MM.1S (cell line): Measurements from ENCODE around the gene KIRREL2.

Experiments
- DNase-seq: peaks from one replicate; pipeline ENCODE4 v3.0.0-alpha.2; 2015
- H2AFZ ChIP-seq: fragments of 300-600 bp; sonication (generic); 2 replicates; pipeline ENCODE4 v1.6.0; 2016; ENCODE audit warnings: antibody characterized with exemption, low read length
- H3F3A ChIP-seq: fragments of 300-600 bp; sonication (generic); 2 replicates; pipeline ENCODE4 v1.6.1; 2016; ENCODE audit warnings: mild to moderate bottlenecking, antibody characterized with exemption, low read length, moderate library complexity, mixed read lengths; ENCODE audit not compliant: insufficient read depth
- H3K27ac ChIP-seq: fragments of 300-600 bp; sonication (generic); 2 replicates; pipeline ENCODE4 v1.5.1; 2016; ENCODE audit warnings: mild to moderate bottlenecking, low read length
- H3K27me3 ChIP-seq: fragments of 300-600 bp; sonication (generic); replicated peaks from 2 replicates; pipeline ENCODE4 v1.6.0; 2016; ENCODE audit warnings: low read length; ENCODE audit not compliant: insufficient read depth
- H3K36me3 ChIP-seq: fragments of 300-600 bp; sonication (generic); replicated peaks from 2 replicates; pipeline ENCODE4 v1.6.1; 2016; ENCODE audit warnings: mild to moderate bottlenecking, low read length, mixed read lengths; ENCODE audit not compliant: insufficient read depth
- H3K4me1 ChIP-seq: fragments of 300-600 bp; sonication (generic); 2 replicates; pipeline ENCODE4 v1.6.1; 2016; ENCODE audit warnings: low read length, mixed read lengths
- H3K4me2 ChIP-seq: fragments of 300-600 bp; sonication (generic); 2 replicates; pipeline ENCODE4 v1.6.0; 2016; ENCODE audit warnings: low read depth, low read length
- H3K4me3 ChIP-seq: fragments of 300-600 bp; sonication (generic); 2 replicates; pipeline ENCODE4 v1.5.1; 2016; ENCODE audit warnings: low read length, mixed read lengths
- H3K79me2 ChIP-seq: fragments of 300-600 bp; sonication (generic); 2 replicates; pipeline ENCODE4 v1.6.1; 2016; ENCODE audit warnings: mixed run types, low read length, mixed read lengths
- H3K9ac ChIP-seq: fragments of 300-600 bp; sonication (generic); 2 replicates; pipeline ENCODE4 v1.6.1; 2016; ENCODE audit warnings: low read length, mixed read lengths
- H3K9me2 ChIP-seq: fragments of 300-600 bp; sonication (generic); replicated peaks from 2 replicates; pipeline ENCODE4 v1.6.1; 2016; ENCODE audit warnings: mild to moderate bottlenecking, low read length, mixed read lengths; ENCODE audit not compliant: insufficient read depth
- H3K9me3 ChIP-seq: fragments of 300-600 bp; sonication (generic); replicated peaks from 2 replicates; pipeline ENCODE4 v1.6.1; 2016; ENCODE audit warnings: mild to moderate bottlenecking, low read length, mixed read lengths; ENCODE audit not compliant: insufficient read depth
- H4K20me1 ChIP-seq: fragments of 300-600 bp; sonication (generic); 2 replicates; pipeline ENCODE4 v1.6.1; 2016; ENCODE audit warnings: mild to moderate bottlenecking, low read length, moderate library complexity, mixed read lengths; ENCODE audit not compliant: insufficient read depth
- EZH2 ChIP-seq: fragments of 300-600 bp; sonication (generic); optimal IDR thresholded peaks from 2 replicates; pipeline ENCODE3; 2017; ENCODE audit warnings: low read depth, mild to moderate bottlenecking, antibody characterized with exemption, low read length, mixed read lengths
- EZH2phosphoT487 ChIP-seq: fragments of 300-600 bp; sonication (generic); IDR thresholded peaks from 2 replicates; pipeline ENCODE4 v1.6.1; 2018; ENCODE audit warnings: antibody characterized with exemption, low read length
- TF ChIP-seq, protein P1 (sequence below): fragments of 300-600 bp; sonication (generic); IDR thresholded peaks from 2 replicates; pipeline ENCODE4 v1.5.1; 2016; ENCODE audit warnings: antibody characterized with exemption, low read length, mixed read lengths

Gene KIRREL2

DNA sequence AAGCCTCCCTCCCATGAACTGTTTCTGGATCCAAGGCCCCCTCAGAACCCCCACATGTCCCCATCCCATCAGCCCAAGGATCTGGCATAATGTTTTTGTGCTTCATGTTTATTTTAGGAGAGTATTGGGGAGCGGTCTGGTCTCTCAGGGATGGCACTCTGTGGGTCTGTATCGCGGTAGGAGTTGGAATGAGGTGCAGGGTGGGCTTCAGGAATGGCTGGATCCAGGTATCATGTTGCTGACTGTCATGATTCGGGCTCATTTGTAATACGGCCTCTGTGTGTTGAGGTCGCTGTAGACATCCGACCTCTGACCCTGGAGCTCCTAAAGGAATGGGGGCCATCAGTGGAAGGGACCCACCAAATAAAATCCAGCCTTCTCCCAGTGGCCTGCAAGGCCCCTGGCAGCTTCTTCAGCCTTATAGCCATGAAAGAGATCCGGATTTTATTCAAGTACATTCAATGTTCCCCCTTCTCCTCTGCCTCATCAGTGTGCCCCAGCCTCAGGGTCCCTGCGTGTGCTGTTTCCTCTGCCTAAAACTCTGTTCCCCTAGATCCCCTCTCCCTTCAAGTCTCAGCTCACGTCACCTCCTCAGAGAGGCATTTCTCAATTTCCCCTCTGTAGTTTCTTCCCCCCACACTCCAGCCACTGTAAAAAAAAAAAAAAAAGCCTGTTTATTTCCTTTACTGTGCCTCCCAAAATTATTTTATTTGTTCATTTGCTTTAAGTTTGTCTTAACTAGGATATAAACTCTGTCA lies 47.8 kb downstream of the KIRREL2 start:
- Histone ChIP-seq H3F3A (peaks cover 3% of the 10 kb centered on the region; the same call in 1 of the 2 replicates), H2AFZ (no peak overlapping the region), H3K27me3 (peaks cover 43% of the 10 kb centered on the region), H3K27ac (no peak overlapping the region), H3K4me2 (no peak overlapping the region), H4K20me1 (no peaks in the 10 kb centered on the region), H3K9me3 (no peaks in the 10 kb centered on the region), H3K9me2 (no peaks in the 10 kb centered on the region), H3K4me3 (no peak overlapping the region), H3K36me3 (no peaks in the 10 kb centered on the region), H3K9ac (no peak overlapping the region), H3K4me1 (peaks cover 5% of the 10 kb centered on the region; the same call in 1 of the 2 replicates), H3K79me2 (no peaks in the 10 kb centered on the region)
- TF ChIP-seq, protein P1, sequence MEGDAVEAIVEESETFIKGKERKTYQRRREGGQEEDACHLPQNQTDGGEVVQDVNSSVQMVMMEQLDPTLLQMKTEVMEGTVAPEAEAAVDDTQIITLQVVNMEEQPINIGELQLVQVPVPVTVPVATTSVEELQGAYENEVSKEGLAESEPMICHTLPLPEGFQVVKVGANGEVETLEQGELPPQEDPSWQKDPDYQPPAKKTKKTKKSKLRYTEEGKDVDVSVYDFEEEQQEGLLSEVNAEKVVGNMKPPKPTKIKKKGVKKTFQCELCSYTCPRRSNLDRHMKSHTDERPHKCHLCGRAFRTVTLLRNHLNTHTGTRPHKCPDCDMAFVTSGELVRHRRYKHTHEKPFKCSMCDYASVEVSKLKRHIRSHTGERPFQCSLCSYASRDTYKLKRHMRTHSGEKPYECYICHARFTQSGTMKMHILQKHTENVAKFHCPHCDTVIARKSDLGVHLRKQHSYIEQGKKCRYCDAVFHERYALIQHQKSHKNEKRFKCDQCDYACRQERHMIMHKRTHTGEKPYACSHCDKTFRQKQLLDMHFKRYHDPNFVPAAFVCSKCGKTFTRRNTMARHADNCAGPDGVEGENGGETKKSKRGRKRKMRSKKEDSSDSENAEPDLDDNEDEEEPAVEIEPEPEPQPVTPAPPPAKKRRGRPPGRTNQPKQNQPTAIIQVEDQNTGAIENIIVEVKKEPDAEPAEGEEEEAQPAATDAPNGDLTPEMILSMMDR, result no peak
- TF ChIP-seq EZH2 (no peak), EZH2phosphoT487 (no peak)
- DNase-seq, result no peak

DNA sequence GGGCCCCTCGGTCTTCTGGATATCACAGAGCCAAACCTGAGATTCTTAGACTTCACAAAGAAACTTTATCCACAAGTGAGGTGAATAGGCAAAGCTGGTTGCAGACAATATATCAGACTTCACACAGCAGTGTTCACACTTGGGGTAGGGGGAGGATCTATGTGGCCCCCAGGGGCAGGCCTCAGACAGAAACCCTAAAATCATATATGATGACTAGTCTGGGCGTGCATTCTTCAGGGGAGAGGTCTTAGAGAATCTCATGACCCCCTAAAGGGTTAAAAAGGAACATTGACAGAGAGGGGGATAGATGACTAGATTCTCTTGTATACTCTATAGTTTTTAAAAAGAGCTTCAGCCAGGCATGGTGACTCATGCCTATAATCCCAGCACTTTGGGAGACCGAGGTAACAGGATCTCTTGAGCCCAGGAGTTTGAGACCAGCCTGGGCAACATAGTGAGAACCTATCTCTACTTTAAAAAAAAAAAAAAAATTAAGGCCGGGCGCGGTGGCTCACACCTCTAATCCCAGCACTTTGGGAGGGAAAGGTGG lies 48.5 kb downstream of the KIRREL2 start:
- Histone ChIP-seq H3K4me2 (no peak overlapping the region), H3K79me2 (no peaks in the 10 kb centered on the region), H3F3A (no peaks in the 10 kb centered on the region; the same call in 1 of the 2 replicates)

DNA sequence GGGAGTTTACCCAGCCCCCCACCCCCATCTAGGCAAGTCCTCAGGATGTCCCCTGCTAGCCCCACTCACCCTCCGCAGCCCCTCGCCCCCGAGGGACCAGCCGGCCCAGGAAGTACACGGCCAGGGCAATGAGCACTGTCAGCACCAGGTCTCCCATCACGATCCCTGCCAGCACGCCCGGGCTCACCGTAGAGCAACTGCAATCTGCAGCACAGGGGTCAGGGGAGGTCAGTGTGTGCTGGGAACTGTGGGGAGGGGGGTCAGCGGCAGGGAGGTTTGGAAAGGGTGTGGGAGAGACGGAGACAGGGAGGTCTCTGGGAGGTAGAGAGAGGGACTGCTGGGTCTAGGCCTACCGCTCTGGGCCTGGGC lies 50.6 kb downstream of the KIRREL2 start:
- Histone ChIP-seq H3K9me3 (no peaks in the 10 kb centered on the region), H3K9me2 (no peaks in the 10 kb centered on the region), H3K9ac (no peak overlapping the region), H3K27ac (no peak overlapping the region), H4K20me1 (no peaks in the 10 kb centered on the region), H2AFZ (no peak overlapping the region), H3K36me3 (no peaks in the 10 kb centered on the region), H3K79me2 (no peaks in the 10 kb centered on the region), H3K4me1 (peaks cover 5% of the 10 kb centered on the region; the same call in 1 of the 2 replicates), H3F3A (no peaks in the 10 kb centered on the region; the same call in 1 of the 2 replicates), H3K4me3 (no peak overlapping the region), H3K27me3 (peaks cover 47% of the 10 kb centered on the region), H3K4me2 (no peak overlapping the region)
- TF ChIP-seq, protein P1, result no peak
- no peak for TF ChIP-seq EZH2phosphoT487
- TF ChIP-seq EZH2, result no peak
- DNase-seq, result no peak

More for the DNA sequence above, 48.5 kb downstream of the KIRREL2 start:
- peaks cover 5% of the 10 kb centered on the region; the same call in 1 of the 2 replicates for H3K4me1 ChIP-seq
- no peak overlapping the region for H3K9ac ChIP-seq
- no peak for DNase-seq
- H2AFZ ChIP-seq, result no peak overlapping the region
- no peaks in the 10 kb centered on the region for H3K9me3 ChIP-seq
- no peaks in the 10 kb centered on the region for H4K20me1 ChIP-seq
- no peak overlapping the region for H3K4me3 ChIP-seq
- no peaks in the 10 kb centered on the region for H3K36me3 ChIP-seq
- no peak for TF ChIP-seq EZH2
- TF ChIP-seq, protein P1, result no peak
- no peak for TF ChIP-seq EZH2phosphoT487
- H3K27ac ChIP-seq, result no peak overlapping the region
- H3K27me3 ChIP-seq, result peaks cover 45% of the 10 kb centered on the region
- no peaks in the 10 kb centered on the region for H3K9me2 ChIP-seq
